ENCODE results near the gene CAPRIN1. TPM values are rescaled to one million over a fixed set of nuclear protein-coding genes. Genes with fewer than 3 reads are reported as not detected.

CAPRIN1 gene
- total RNA-seq, 1 experiment from 2014 or later, result 219 TPM

DNA sequence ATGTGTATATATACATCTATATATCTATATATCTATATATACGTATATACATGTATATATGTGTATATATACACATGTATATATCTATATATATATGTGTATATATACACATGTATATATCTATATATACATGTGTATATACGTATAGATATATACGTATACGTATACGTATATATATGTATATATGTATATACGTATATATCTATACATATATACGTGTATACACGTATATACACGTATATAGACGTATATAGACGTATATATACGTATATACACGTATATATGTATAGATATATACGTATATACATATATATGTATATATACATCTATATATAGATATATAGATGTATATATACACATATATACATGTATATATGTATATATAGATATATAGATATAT, 25.1 kb upstream of the CAPRIN1 start:
- Mint-ChIP-seq H3K9me3 (ENCODE audit: unreplicated experiment) (no peaks in the 10 kb centered on the region), H3K27me3 (ENCODE audit: insufficient read depth, unreplicated experiment) (no peaks in the 10 kb centered on the region), H3K4me3 (ENCODE audit: unreplicated experiment) (no peak overlapping the region), H3K4me1 (ENCODE audit: insufficient read depth, unreplicated experiment) (peaks cover 11% of the 10 kb centered on the region), H3K36me3 (ENCODE audit: insufficient read depth, unreplicated experiment) (peaks cover 7% of the 10 kb centered on the region), H3K27ac (ENCODE audit: low read depth, unreplicated experiment) (no peak overlapping the region)
- TF ChIP-seq, protein P1, sequence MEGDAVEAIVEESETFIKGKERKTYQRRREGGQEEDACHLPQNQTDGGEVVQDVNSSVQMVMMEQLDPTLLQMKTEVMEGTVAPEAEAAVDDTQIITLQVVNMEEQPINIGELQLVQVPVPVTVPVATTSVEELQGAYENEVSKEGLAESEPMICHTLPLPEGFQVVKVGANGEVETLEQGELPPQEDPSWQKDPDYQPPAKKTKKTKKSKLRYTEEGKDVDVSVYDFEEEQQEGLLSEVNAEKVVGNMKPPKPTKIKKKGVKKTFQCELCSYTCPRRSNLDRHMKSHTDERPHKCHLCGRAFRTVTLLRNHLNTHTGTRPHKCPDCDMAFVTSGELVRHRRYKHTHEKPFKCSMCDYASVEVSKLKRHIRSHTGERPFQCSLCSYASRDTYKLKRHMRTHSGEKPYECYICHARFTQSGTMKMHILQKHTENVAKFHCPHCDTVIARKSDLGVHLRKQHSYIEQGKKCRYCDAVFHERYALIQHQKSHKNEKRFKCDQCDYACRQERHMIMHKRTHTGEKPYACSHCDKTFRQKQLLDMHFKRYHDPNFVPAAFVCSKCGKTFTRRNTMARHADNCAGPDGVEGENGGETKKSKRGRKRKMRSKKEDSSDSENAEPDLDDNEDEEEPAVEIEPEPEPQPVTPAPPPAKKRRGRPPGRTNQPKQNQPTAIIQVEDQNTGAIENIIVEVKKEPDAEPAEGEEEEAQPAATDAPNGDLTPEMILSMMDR (IDR thresholded peaks at IDR 0.05; ENCODE audit: unreplicated experiment), result no peak
- no peak for DNase-seq (ENCODE audit: unreplicated experiment)
- intact Hi-C loops (cut with micrococcal nuclease), result no loop called here
- no TSS peak for BruUV-seq (replicated peaks)
- CTCF ChIA-PET, result interaction anchor here (1.8 kb wide), 1 partner anchor 168 kb away, joined by 3 read pairs; no protein-coding TSS in a partner anchor
- POLR2A ChIA-PET, result no interaction called here

DNA sequence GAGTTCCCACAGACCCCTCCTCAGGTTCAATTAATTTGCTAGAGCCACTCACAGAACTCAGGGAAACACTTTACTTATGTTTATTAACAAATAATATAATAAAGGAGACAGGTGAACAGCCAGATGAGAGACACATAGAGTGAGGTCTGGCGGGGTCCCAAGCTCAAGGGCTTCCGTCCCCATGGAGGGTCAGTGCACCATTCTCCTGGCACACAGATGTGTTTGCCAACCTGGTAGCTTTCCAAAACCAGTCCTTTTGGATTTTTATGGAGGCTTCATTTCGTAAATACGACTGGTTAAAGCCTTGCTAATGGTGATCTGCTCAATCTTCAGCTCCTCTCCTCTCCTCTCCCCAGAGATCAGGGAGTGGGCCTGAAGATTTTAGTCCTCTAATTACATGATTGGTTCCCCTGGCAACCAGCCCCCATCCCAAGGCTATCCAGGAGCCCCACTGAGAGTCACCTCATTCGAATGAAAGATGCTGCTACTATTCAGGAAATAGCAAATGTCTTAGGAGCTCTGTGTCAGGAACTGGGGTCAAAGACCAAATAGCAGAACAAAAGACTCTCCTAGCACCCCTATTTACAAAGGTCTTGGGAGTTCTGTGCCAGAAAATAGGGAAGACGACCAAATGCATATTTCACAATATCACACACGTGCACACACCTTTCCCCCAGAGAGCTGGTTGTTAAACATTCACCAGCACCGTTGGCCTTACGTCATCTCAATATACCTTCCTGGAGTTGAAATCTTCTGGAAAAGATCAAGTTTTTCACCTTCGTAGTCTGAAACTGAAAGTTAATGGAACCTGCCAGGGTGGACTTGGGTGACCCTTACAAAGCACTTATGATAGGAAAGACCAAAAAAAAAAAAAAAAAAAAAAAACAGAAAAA, 23.8 kb upstream of the CAPRIN1 start:
- H3K27me3 Mint-ChIP-seq (ENCODE audit: insufficient read depth, unreplicated experiment), result no peaks in the 10 kb centered on the region
- peaks cover 11% of the 10 kb centered on the region for H3K4me1 Mint-ChIP-seq (ENCODE audit: insufficient read depth, unreplicated experiment)
- H3K9me3 Mint-ChIP-seq (ENCODE audit: unreplicated experiment), result no peaks in the 10 kb centered on the region
- no TSS peak for BruUV-seq (replicated peaks)
- no peak overlapping the region for H3K27ac Mint-ChIP-seq (ENCODE audit: low read depth, unreplicated experiment)
- DNase-seq (ENCODE audit: unreplicated experiment), result no peak
- intact Hi-C loops (cut with micrococcal nuclease), result no loop called here
- H3K4me3 Mint-ChIP-seq (ENCODE audit: unreplicated experiment), result no peak overlapping the region
- ChIA-PET POLR2A (interaction anchor here (0.5 to 3.8 kb wide), 8 partner anchors 9 to 1512 kb away, joined by 3 to 74 read pairs (median 4); partner anchors contain the start of gene CAPRIN1), CTCF (interaction anchor here (1.0 to 4.0 kb wide), 3 partner anchors 19 to 30 kb away, joined by 4 to 20 read pairs (median 4); no protein-coding TSS in a partner anchor)
- H3K36me3 Mint-ChIP-seq (ENCODE audit: insufficient read depth, unreplicated experiment), result peaks cover 7% of the 10 kb centered on the region
- TF ChIP-seq, protein P1 (IDR thresholded peaks at IDR 0.05; ENCODE audit: unreplicated experiment), result no peak

DNA sequence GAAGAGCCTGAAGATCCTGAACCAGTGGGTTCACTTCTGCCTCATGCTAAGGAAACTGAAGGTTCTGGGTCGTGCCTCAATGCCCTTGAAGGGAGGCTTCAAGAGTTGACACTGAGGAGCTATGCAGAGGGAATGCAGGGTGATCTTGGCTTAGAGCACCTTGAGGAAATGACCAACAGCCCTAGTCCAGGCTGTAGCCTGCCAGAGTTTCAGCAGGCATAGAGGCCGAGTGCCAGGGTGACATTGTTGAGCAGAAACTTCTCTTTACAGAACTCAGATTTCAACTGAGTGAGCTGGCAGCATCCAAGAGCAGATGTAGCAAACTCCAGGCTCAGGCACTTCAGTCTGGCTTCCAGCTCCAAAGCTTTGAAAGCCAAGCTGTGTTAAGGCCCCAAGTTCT, 23.1 kb upstream of the CAPRIN1 start:
- Mint-ChIP-seq H3K27me3 (ENCODE audit: insufficient read depth, unreplicated experiment) (no peaks in the 10 kb centered on the region), H3K36me3 (ENCODE audit: insufficient read depth, unreplicated experiment) (peaks cover 7% of the 10 kb centered on the region), H3K27ac (ENCODE audit: low read depth, unreplicated experiment) (no peak overlapping the region), H3K4me1 (ENCODE audit: insufficient read depth, unreplicated experiment) (peaks cover 11% of the 10 kb centered on the region), H3K4me3 (ENCODE audit: unreplicated experiment) (no peak overlapping the region), H3K9me3 (ENCODE audit: unreplicated experiment) (no peaks in the 10 kb centered on the region)
- no TSS peak for BruUV-seq (replicated peaks)
- DNase-seq (ENCODE audit: unreplicated experiment), result no peak
- TF ChIP-seq, protein P1 (IDR thresholded peaks at IDR 0.05; ENCODE audit: unreplicated experiment), result no peak
- ChIA-PET CTCF (interaction anchor here (0.8 to 4.0 kb wide), 5 partner anchors 16 to 31 kb away, joined by 3 to 20 read pairs (median 4); no protein-coding TSS in a partner anchor), POLR2A (interaction anchor here (0.6 to 3.8 kb wide), 11 partner anchors 7 to 971 kb away, joined by 3 to 74 read pairs (median 5); partner anchors contain the start of genes CAPRIN1 and NAT10)
- intact Hi-C loops (cut with micrococcal nuclease), result no loop called here

DNA sequence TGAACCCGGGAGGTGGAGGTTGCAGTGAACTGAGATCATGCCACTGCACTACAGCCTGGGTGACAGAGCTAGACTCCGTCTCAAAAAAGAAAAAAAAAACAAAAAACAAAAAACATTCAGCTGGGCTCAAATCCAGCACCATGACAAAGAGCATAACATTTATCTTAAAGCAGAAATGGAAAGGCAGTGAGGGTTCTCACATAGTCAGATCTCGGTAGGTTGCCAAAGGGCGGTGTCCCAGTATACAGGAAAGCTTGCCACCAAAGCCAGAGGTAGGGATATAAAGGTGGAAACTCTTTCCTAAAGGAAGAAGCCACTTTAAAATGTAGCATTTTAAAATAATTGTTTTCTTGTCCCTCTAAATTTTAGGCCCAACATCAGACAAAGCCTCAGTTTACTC, 22.4 kb upstream of the CAPRIN1 start:
- Mint-ChIP-seq H3K9me3 (ENCODE audit: unreplicated experiment) (no peaks in the 10 kb centered on the region), H3K4me3 (ENCODE audit: unreplicated experiment) (no peak overlapping the region), H3K4me1 (ENCODE audit: insufficient read depth, unreplicated experiment) (peaks cover 15% of the 10 kb centered on the region), H3K27ac (ENCODE audit: low read depth, unreplicated experiment) (no peak overlapping the region), H3K27me3 (ENCODE audit: insufficient read depth, unreplicated experiment) (no peaks in the 10 kb centered on the region), H3K36me3 (ENCODE audit: insufficient read depth, unreplicated experiment) (peaks cover 7% of the 10 kb centered on the region)
- TF ChIP-seq, protein P1 (IDR thresholded peaks at IDR 0.05; ENCODE audit: unreplicated experiment), result no peak
- ChIA-PET CTCF (interaction anchor here (0.5 to 4.0 kb wide), 9 partner anchors 17 to 89 kb away, joined by 3 to 20 read pairs (median 3); no protein-coding TSS in a partner anchor), POLR2A (interaction anchor here (1.1 to 3.8 kb wide), 9 partner anchors 8 to 77 kb away, joined by 3 to 74 read pairs (median 6); partner anchors contain the start of genes CAPRIN1 and NAT10)
- intact Hi-C loops (cut with micrococcal nuclease), result no loop called here
- DNase-seq (ENCODE audit: unreplicated experiment), result no peak
- BruUV-seq (replicated peaks), result no TSS peak
